Neural crest cell (in vitro differentiated cells): Measurements from ENCODE around the gene SBK3. TPM values are rescaled to one million over a fixed set of nuclear protein-coding genes. Genes with fewer than 3 reads are reported as not detected.

Experiments
- DNase-seq: peaks from one replicate; pipeline ENCODE4 v3.0.0; 2021; ENCODE audit warnings: low read depth, mixed read lengths, low spot score
- H3K27ac Mint-ChIP-seq: one replicate; pipeline ENCODE4 v1.8.0; 2021; ENCODE audit warnings: mild to moderate bottlenecking, mixed read lengths; ENCODE audit not compliant: unreplicated experiment
- H3K27me3 Mint-ChIP-seq: 2 replicates; pipeline ENCODE4 v1.8.0; 2021; ENCODE audit warnings: low read depth, mild to moderate bottlenecking, mixed read lengths
- H3K36me3 Mint-ChIP-seq: 2 replicates; pipeline ENCODE4 v1.8.0; 2021; ENCODE audit warnings: low read depth, mild to moderate bottlenecking, mixed read lengths
- H3K4me1 Mint-ChIP-seq: 2 replicates; pipeline ENCODE4 v1.8.0; 2021; ENCODE audit warnings: mixed read lengths
- H3K4me3 Mint-ChIP-seq: one replicate; pipeline ENCODE4 v1.8.0; 2021; ENCODE audit warnings: mild to moderate bottlenecking, mixed read lengths
- H3K9me3 Mint-ChIP-seq: 2 replicates; pipeline ENCODE4 v1.8.0; 2021; ENCODE audit warnings: mixed read lengths
- CTCF ChIP-seq: fragments of 200-600 bp; sonication (generic); conservative IDR thresholded peaks from 2 replicates; pipeline ENCODE4 v1.5.0; 2021; ENCODE audit warnings: antibody characterized with exemption, mild to moderate bottlenecking
- total RNA-seq: library from RNA; stranded (reverse); gene quantifications from 2 replicates; pipeline ENCODE4 v1.2.1, GENCODE V29; 2021

The SBK3 gene
- total RNA-seq, 1 donor from 2014 or later, result 0.68 TPM

- Mint-ChIP-seq H3K4me3 (no peak overlapping the region), H3K9me3 (no peaks in the 10 kb centered on the region), H3K36me3 (no peaks in the 10 kb centered on the region), H3K27me3 (no peaks in the 10 kb centered on the region), H3K4me1 (no peaks in the 10 kb centered on the region), H3K27ac (no peak overlapping the region)
- no peak for TF ChIP-seq CTCF
- no peak for DNase-seq
Observed at GRCh38 chr19:55530996-55531395, 14.3 kb downstream of the SBK3 start.

DNA sequence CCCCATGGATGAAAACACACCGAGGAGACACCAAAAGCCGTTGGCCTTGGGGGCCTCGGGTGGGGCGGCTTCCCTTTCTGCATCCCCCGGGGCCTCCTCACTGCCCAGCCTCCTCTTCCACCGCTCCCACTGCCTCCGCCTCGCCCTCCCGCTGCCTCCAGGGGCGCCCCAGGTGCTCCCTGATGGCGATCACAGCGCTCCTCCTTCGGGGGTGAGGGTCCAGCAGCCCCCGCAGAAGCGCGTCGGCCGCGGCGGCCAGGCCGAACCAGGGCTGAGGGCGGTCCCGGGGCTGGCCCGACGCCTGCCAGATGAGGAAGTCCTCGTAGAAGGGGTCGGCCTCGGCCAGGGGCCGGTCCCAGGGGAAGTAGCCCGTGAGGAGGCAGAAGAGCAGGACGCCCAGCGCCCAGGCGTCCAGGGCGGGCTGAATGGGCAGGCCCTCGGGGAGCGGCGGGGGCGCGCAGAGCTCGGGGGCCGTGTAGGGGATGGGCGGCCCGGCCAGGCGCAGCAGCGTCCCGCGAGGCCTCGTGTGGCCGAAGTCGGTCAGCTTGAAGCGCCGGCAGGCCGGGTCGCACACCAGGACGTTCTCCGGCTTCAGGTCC is 15.6 kb downstream of the SBK3 start:
- no peak for TF ChIP-seq CTCF
- H3K27ac Mint-ChIP-seq, result no peak overlapping the region
- no peak overlapping the region for H3K4me3 Mint-ChIP-seq
- DNase-seq, result no peak
- no peaks in the 10 kb centered on the region for H3K4me1 Mint-ChIP-seq
- H3K9me3 Mint-ChIP-seq, result no peaks in the 10 kb centered on the region
- H3K36me3 Mint-ChIP-seq, result no peaks in the 10 kb centered on the region
- peaks cover 3% of the 10 kb centered on the region for H3K27me3 Mint-ChIP-seq

- H3K4me1 Mint-ChIP-seq, result no peaks in the 10 kb centered on the region
- DNase-seq, result no peak
- no peak for TF ChIP-seq CTCF
- H3K4me3 Mint-ChIP-seq, result no peak overlapping the region
- H3K36me3 Mint-ChIP-seq, result no peaks in the 10 kb centered on the region
- no peaks in the 10 kb centered on the region for H3K9me3 Mint-ChIP-seq
- peaks cover 7% of the 10 kb centered on the region for H3K27me3 Mint-ChIP-seq
- H3K27ac Mint-ChIP-seq, result no peak overlapping the region
Observed at GRCh38 chr19:55528030-55528803, 17.1 kb downstream of the SBK3 start.

DNA sequence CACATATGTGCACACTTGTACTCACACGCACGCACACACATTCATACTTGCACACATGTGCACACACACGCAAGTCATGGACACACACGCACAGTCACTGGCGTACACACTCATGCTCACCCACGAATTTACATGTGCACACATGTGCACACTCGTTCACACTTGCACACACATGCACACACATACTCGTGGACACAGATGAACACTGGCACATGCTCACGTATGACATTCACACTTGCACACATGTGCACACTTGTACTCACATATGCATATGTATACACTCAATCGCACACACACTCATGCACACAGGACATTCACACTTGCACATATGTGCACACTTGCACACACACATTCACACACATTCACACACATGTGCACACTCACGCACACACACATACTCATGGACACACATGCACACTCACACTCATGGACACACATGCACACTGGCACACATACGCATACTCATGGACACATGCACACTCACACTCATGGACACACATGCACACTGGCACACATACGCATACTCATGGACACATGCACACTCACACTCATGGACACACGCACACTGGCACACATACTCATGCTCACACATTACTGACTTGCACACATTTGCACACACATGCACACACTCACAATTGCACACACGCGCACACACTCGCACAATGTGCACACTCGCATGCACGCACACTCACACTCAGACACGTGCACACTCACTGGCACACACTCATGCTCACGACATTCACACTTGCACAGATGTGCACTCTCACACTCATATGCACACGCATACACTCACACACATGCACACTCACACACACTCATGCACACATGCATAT is 17.9 kb downstream of the SBK3 start:
- H3K27ac Mint-ChIP-seq, result no peak overlapping the region
- peaks cover 7% of the 10 kb centered on the region for H3K27me3 Mint-ChIP-seq
- no peak overlapping the region for H3K4me3 Mint-ChIP-seq
- no peaks in the 10 kb centered on the region for H3K4me1 Mint-ChIP-seq
- no peak for TF ChIP-seq CTCF
- H3K36me3 Mint-ChIP-seq, result no peaks in the 10 kb centered on the region
- DNase-seq, result no peak
- no peaks in the 10 kb centered on the region for H3K9me3 Mint-ChIP-seq

DNA sequence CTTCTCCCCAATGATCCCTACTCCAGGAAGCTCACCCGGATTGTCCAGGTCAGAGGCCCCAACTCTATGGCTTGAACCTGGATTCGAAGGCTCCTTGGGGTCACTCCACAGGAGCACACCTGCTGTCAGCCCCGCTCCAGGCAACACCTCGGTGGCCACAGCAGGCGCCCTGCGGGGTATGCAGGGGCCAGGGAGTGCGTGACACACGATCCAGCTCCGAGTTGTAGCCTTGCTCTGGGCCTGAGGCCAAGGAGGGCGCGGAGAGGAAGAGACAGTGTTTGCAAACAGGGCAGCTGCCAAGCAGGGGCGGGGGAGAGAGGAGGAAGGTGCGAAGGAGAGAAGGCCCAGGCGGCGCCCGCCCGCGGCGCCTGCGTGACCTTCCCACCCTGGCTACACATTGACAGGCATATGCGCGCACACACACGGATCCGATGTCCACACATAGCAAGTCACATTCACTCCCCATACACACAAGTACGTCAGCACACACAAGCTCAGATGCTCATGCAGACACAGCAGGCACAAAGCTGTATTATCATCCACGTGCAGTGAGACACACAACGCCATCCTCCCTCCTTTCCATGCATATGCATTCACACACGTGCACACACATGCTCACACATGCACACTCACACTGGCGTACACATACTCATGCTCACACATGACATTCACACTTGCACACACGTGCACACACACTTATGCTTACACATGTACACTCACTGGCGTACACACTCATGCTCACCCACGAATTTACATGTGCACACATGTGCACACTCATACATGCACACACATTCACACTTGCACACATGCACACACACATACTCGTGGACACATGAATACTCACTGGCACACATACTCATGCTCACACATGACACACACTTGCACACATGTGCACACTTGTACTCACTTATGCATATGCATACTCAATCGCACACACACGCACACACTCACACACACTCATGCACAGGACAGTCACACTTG is 18.8 kb downstream of the SBK3 start:
- Mint-ChIP-seq H3K4me1 (no peaks in the 10 kb centered on the region), H3K36me3 (no peaks in the 10 kb centered on the region), H3K27ac (no peak overlapping the region), H3K4me3 (no peak overlapping the region), H3K27me3 (peaks cover 7% of the 10 kb centered on the region), H3K9me3 (no peaks in the 10 kb centered on the region)
- DNase-seq, result no peak
- no peak for TF ChIP-seq CTCF
